Right atrium auricular region (tissue), 2 donors: ENCODE results near the gene KIRREL3. TPM values are rescaled to one million over a fixed set of nuclear protein-coding genes. Genes with fewer than 3 reads are reported as not detected.

Experiments used
- DNase-seq: peaks from one replicate; pipeline ENCODE4 v3.0.0-alpha.2; 2019; ENCODE audit warnings: low spot score
- H3K27ac ChIP-seq, 2 donors: fragments of 200-600 bp; sonication (generic); 1 replicate in 1 of 2; 2 replicates in 1 of 2; pipeline ENCODE4 v1.5.1; 2016 to 2019
- H3K27me3 ChIP-seq, 2 donors: fragments of 200-600 bp; sonication (generic); one replicate each; pipeline versions ENCODE4 v1.5.1 to v1.6.0; 2017 to 2019
- H3K36me3 ChIP-seq: fragments of 200-600 bp; sonication (generic); one replicate; pipeline ENCODE4 v1.5.1; 2016
- H3K4me1 ChIP-seq, 2 donors: fragments of 200-600 bp; sonication (generic); one replicate each; pipeline versions ENCODE4 v1.5.1 to v1.6.0; 2017 to 2019
- H3K4me3 ChIP-seq, 2 donors: fragments of 200-600 bp; sonication (generic); 1 replicate in 1 of 2; 2 replicates in 1 of 2; pipeline ENCODE4 v1.5.1; 2017 to 2019; ENCODE audit warnings: mild to moderate bottlenecking in 1 of 2, moderate library complexity in 1 of 2
- H3K9me3 ChIP-seq, 2 donors: fragments of 200-600 bp; sonication (generic); one replicate each; pipeline ENCODE4 v1.5.1; 2019
- CTCF ChIP-seq, 2 donors: fragments of 200-600 bp; sonication (generic); IDR thresholded peaks; one replicate each; pipeline ENCODE4 v1.5.1; 2019; ENCODE audit warnings: antibody characterized with exemption in 2 of 2
- total RNA-seq, 2 donors: library from RNA; depleted of rRNA; stranded (reverse); fragments of >200 nt; gene quantifications; one replicate each; pipeline ENCODE4 v1.1.0, GENCODE V29; 2016

Gene KIRREL3
- total RNA-seq, 2 donors from 2014 or later: 0.51 to 0.74 TPM

GRCh38 chr11:126833065-126833464 is 167.5 kb downstream of the KIRREL3 start:
- Histone ChIP-seq H3K9me3 (no peaks in the 10 kb centered on the region), H3K27ac (no peak overlapping the region), H3K27me3 (no peaks in the 10 kb centered on the region), H3K4me1 (no peaks in the 10 kb centered on the region), H3K4me3 (no peak overlapping the region), H3K36me3 (no peaks in the 10 kb centered on the region)
- DNase-seq: peak; percentile 4
- TF ChIP-seq CTCF (IDR thresholded peaks at IDR 0.05): no peak

GRCh38 chr11:126832387-126832786 is 168.2 kb downstream of the KIRREL3 start:
- no peak overlapping the region for H3K4me3 ChIP-seq
- H3K4me1 ChIP-seq: no peaks in the 10 kb centered on the region
- TF ChIP-seq CTCF (IDR thresholded peaks at IDR 0.05): no peak
- DNase-seq: peak; percentile 4
- no peaks in the 10 kb centered on the region for H3K36me3 ChIP-seq
- H3K27me3 ChIP-seq: no peaks in the 10 kb centered on the region
- H3K9me3 ChIP-seq: no peaks in the 10 kb centered on the region
- H3K27ac ChIP-seq: no peak overlapping the region

GRCh38 chr11:126830216-126830806 is 170.3 kb downstream of the KIRREL3 start:
- no peak for TF ChIP-seq CTCF (IDR thresholded peaks at IDR 0.05)
- H3K4me3 ChIP-seq: no peak overlapping the region
- peak; percentile 34 for DNase-seq
- no peaks in the 10 kb centered on the region for H3K9me3 ChIP-seq
- H3K27me3 ChIP-seq: no peaks in the 10 kb centered on the region
- H3K4me1 ChIP-seq: no peaks in the 10 kb centered on the region
- no peaks in the 10 kb centered on the region for H3K36me3 ChIP-seq
- H3K27ac ChIP-seq: no peak overlapping the region

GRCh38 chr11:126829716-126830115 is 170.9 kb downstream of the KIRREL3 start:
- Histone ChIP-seq H3K36me3 (no peaks in the 10 kb centered on the region), H3K4me1 (no peaks in the 10 kb centered on the region), H3K27me3 (no peaks in the 10 kb centered on the region), H3K27ac (no peak overlapping the region), H3K4me3 (no peak overlapping the region), H3K9me3 (no peaks in the 10 kb centered on the region)
- no peak for TF ChIP-seq CTCF (IDR thresholded peaks at IDR 0.05)
- DNase-seq: no peak

- Histone ChIP-seq H3K4me1 (no peaks in the 10 kb centered on the region), H3K9me3 (no peaks in the 10 kb centered on the region), H3K27me3 (no peaks in the 10 kb centered on the region), H3K36me3 (no peaks in the 10 kb centered on the region), H3K27ac (no peak overlapping the region), H3K4me3 (no peak overlapping the region)
- TF ChIP-seq CTCF (IDR thresholded peaks at IDR 0.05): no peak
- no peak for DNase-seq
Measured at GRCh38 chr11:126824035-126824607, 176.4 kb downstream of the KIRREL3 start.

GRCh38 chr11:126823274-126823673 is 177.3 kb downstream of the KIRREL3 start:
- DNase-seq: no peak
- TF ChIP-seq CTCF (IDR thresholded peaks at IDR 0.05): no peak
- Histone ChIP-seq H3K36me3 (no peaks in the 10 kb centered on the region), H3K4me1 (peaks cover 0 to 1% of the 10 kb centered on the region in 2 donors), H3K27ac (no peak overlapping the region), H3K4me3 (no peak overlapping the region), H3K9me3 (no peaks in the 10 kb centered on the region), H3K27me3 (no peaks in the 10 kb centered on the region)
